HG03103 (cell line): Measurements from ENCODE around the gene OGT.
A peak's percentile ranks its signal among the peaks of the same experiment; 100 is the strongest.
"Not testable (repeated sequence)": the region's sequence is repeated elsewhere in the genome, so short reads cannot be mapped to it uniquely, and the experiment has no call there.

Experiments used
- ATAC-seq: cut with Tn5 transposase; IDR thresholded peaks from one replicate; pipeline ENCODE4 v1.9.1; 2021; ENCODE audit warnings: low read depth; ENCODE audit not compliant: unreplicated experiment

The OGT gene

GRCh38 chrX:71579136-71579989, 46.5 kb downstream of the OGT start:
- no peak for ATAC-seq

- no peak for ATAC-seq
Measured at GRCh38 chrX:71579990-71580380, 47.1 kb downstream of the OGT start.

- no peak for ATAC-seq
Measured at GRCh38 chrX:71581210-71581609, 48.3 kb downstream of the OGT start.

- no peak for ATAC-seq
Measured at GRCh38 chrX:71586929-71587328, 54.0 kb downstream of the OGT start.

- ATAC-seq = not testable (repeated sequence)
Measured at GRCh38 chrX:71593210-71593609, 60.3 kb downstream of the OGT start.

GRCh38 chrX:71599965-71600364, 67.1 kb downstream of the OGT start:
- ATAC-seq = no peak

GRCh38 chrX:71603618-71604017, 70.7 kb downstream of the OGT start:
- no peak for ATAC-seq

- no peak for ATAC-seq
Measured at GRCh38 chrX:71604141-71604540, 71.2 kb downstream of the OGT start.

- ATAC-seq = no peak
Measured at GRCh38 chrX:71604796-71605568, 72.1 kb downstream of the OGT start.

- ATAC-seq = no peak
Measured at GRCh38 chrX:71606536-71607216, 73.8 kb downstream of the OGT start.

GRCh38 chrX:71607488-71607887, 74.6 kb downstream of the OGT start:
- ATAC-seq = no peak

GRCh38 chrX:71609095-71609750, 76.3 kb downstream of the OGT start:
- no peak for ATAC-seq

- ATAC-seq = not testable (repeated sequence)
Measured at GRCh38 chrX:71611736-71612135, 78.8 kb downstream of the OGT start.

- ATAC-seq = no peak
Measured at GRCh38 chrX:71612256-71612655, 79.4 kb downstream of the OGT start.

- no peak for ATAC-seq
Measured at GRCh38 chrX:71615056-71615455, 82.2 kb downstream of the OGT start.

- ATAC-seq = no peak
Measured at GRCh38 chrX:71615954-71616353, 83.0 kb downstream of the OGT start.

- ATAC-seq = no peak
Measured at GRCh38 chrX:71616672-71617529, 84.0 kb downstream of the OGT start.

GRCh38 chrX:71617742-71618141, 84.8 kb downstream of the OGT start:
- no peak for ATAC-seq

- ATAC-seq = peak; percentile 46
Measured at GRCh38 chrX:71618303-71618721, 85.4 kb downstream of the OGT start, which contains the start of gene CXCR3. TSS of gene CXCR3 (minus strand) at chrX:71618511. CDS start at chrX:71618449, 62 bp downstream.

GRCh38 chrX:71618787-71619186, 85.9 kb downstream of the OGT start:
- ATAC-seq = no peak
